ENCODE results near the gene RAP1GAP. TPM values are rescaled to one million over a fixed set of nuclear protein-coding genes. Genes with fewer than 3 reads are reported as not detected.

RAP1GAP gene
- polyA plus RNA-seq, 1 donor from 2014 or later: 9.8 TPM

DNA sequence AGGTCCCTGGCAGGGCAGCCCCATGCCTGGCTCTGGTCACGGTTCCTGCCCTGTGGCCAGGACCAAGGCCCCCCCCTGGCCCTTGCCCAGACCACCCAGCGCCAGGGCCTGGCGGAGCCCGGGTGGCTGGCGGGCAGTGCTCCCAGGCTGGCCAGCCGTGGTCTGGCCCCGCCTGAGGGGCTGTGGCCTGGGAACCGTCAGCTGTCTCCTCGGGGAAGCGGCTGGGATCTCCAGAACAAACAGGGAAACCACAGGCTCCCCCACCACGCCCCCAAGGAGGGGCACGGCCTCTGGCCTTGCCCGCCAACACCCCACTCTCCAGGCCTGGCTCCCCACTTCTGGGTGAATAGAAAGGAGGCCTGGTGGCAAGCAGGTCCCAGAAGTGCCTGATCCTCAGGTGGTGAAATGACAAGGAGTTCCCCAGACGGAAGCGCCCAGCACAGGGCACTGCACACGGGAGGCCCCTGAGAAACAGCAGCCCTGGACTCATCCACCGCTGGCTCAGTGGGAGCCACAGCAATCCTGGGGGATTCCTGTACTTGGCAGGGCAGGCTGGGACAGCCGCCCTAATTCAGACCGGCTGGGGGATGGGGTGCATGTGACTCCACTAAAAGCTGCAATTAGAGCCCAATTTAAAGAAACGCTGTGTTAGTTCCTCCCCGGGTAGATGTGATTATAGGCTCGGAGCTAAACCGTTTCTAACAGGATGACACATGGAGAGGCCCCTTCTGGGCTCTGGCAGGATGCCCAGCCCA lies 78.9 kb downstream of the RAP1GAP start:
- Histone ChIP-seq H3K9me2 (ENCODE audit: insufficient read depth, low read length) (no peaks in the 10 kb centered on the region), H2AFZ (ENCODE audit: low read depth, low read length) (no peak overlapping the region), H3K9ac (ENCODE audit: low read length) (no peak overlapping the region), H3K4me3 (ENCODE audit: low read length) (peak overlapping the region; percentile 15), H3K27ac (ENCODE audit: low read length) (no peak overlapping the region), H4K20me1 (ENCODE audit: insufficient read depth) (no peaks in the 10 kb centered on the region), H3K27me3 (ENCODE audit: insufficient read depth, low read depth, low read length) (no peaks in the 10 kb centered on the region), H3K4me2 (ENCODE audit: low read length) (no peak overlapping the region), H3K36me3 (ENCODE audit: insufficient read depth, low read length) (no peaks in the 10 kb centered on the region), H3K9me3 (ENCODE audit: low read length) (no peaks in the 10 kb centered on the region), H3K79me2 (replicated peaks; ENCODE audit: insufficient read depth, low read length) (no peaks in the 10 kb centered on the region), H3F3A (ENCODE audit: insufficient read depth, low read length, poor library complexity, severe bottlenecking) (no peaks in the 10 kb centered on the region)
- TF ChIP-seq POLR2AphosphoS5 (IDR thresholded peaks at IDR 0.05) (no peak), MXI1 (conservative IDR thresholded peaks at IDR 0.05; ENCODE audit: poor library complexity, severe bottlenecking) (no peak), SMC3 (conservative IDR thresholded peaks at IDR 0.05; ENCODE audit: poor library complexity) (no peak)

DNA sequence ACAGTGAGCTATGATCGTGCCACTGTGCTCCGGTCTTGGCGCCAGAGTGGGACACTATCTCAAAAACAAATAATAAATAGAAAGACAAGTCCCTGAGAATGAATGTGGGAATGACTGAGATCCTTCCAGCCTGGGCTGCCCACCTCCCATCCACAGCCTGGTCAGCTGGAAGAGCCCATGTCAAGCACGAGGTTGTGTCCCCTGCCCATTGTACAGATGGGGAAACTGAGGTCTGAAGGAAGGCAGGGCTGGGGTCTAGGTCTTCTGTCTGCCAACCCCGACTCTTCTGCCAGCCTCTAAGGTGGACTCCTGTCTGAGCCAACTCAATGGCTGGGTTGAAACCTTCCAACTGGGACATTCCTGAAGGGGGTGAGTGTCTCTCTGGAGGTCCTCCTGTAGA lies 79.5 kb downstream of the RAP1GAP start:
- no peak for TF ChIP-seq EP300 (conservative IDR thresholded peaks at IDR 0.05; ENCODE audit: poor library complexity, severe bottlenecking)
- TF ChIP-seq, protein P1, sequence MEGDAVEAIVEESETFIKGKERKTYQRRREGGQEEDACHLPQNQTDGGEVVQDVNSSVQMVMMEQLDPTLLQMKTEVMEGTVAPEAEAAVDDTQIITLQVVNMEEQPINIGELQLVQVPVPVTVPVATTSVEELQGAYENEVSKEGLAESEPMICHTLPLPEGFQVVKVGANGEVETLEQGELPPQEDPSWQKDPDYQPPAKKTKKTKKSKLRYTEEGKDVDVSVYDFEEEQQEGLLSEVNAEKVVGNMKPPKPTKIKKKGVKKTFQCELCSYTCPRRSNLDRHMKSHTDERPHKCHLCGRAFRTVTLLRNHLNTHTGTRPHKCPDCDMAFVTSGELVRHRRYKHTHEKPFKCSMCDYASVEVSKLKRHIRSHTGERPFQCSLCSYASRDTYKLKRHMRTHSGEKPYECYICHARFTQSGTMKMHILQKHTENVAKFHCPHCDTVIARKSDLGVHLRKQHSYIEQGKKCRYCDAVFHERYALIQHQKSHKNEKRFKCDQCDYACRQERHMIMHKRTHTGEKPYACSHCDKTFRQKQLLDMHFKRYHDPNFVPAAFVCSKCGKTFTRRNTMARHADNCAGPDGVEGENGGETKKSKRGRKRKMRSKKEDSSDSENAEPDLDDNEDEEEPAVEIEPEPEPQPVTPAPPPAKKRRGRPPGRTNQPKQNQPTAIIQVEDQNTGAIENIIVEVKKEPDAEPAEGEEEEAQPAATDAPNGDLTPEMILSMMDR (IDR thresholded peaks at IDR 0.05; ENCODE audit: poor library complexity, severe bottlenecking): no peak
- no peak for TF ChIP-seq TAF1 (IDR thresholded peaks at IDR 0.05; ENCODE audit: low read depth)
- TF ChIP-seq SMC3 (conservative IDR thresholded peaks at IDR 0.05; ENCODE audit: poor library complexity): no peak
- no peak for TF ChIP-seq MXI1 (conservative IDR thresholded peaks at IDR 0.05; ENCODE audit: poor library complexity, severe bottlenecking)
- TF ChIP-seq POLR2AphosphoS5 (IDR thresholded peaks at IDR 0.05): no peak
- no peak for TF ChIP-seq RAD21 (conservative IDR thresholded peaks at IDR 0.05)
- no peak for TF ChIP-seq EZH2 (IDR thresholded peaks at IDR 0.05; ENCODE audit: borderline replicate concordance, insufficient read depth, low read length, poor library complexity, severe bottlenecking)
- TF ChIP-seq, protein P2, sequence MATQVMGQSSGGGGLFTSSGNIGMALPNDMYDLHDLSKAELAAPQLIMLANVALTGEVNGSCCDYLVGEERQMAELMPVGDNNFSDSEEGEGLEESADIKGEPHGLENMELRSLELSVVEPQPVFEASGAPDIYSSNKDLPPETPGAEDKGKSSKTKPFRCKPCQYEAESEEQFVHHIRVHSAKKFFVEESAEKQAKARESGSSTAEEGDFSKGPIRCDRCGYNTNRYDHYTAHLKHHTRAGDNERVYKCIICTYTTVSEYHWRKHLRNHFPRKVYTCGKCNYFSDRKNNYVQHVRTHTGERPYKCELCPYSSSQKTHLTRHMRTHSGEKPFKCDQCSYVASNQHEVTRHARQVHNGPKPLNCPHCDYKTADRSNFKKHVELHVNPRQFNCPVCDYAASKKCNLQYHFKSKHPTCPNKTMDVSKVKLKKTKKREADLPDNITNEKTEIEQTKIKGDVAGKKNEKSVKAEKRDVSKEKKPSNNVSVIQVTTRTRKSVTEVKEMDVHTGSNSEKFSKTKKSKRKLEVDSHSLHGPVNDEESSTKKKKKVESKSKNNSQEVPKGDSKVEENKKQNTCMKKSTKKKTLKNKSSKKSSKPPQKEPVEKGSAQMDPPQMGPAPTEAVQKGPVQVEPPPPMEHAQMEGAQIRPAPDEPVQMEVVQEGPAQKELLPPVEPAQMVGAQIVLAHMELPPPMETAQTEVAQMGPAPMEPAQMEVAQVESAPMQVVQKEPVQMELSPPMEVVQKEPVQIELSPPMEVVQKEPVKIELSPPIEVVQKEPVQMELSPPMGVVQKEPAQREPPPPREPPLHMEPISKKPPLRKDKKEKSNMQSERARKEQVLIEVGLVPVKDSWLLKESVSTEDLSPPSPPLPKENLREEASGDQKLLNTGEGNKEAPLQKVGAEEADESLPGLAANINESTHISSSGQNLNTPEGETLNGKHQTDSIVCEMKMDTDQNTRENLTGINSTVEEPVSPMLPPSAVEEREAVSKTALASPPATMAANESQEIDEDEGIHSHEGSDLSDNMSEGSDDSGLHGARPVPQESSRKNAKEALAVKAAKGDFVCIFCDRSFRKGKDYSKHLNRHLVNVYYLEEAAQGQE (IDR thresholded peaks at IDR 0.05; ENCODE audit: borderline replicate concordance): no peak

More for the DNA sequence above, 79.5 kb downstream of the RAP1GAP start:
- no peaks in the 10 kb centered on the region for H3K79me2 ChIP-seq (replicated peaks; ENCODE audit: insufficient read depth, low read length)
- no peak overlapping the region for H3K9ac ChIP-seq (ENCODE audit: low read length)
- H3F3A ChIP-seq (ENCODE audit: insufficient read depth, low read length, poor library complexity, severe bottlenecking): no peaks in the 10 kb centered on the region
- H3K27ac ChIP-seq (ENCODE audit: low read length): no peak overlapping the region
- H3K4me3 ChIP-seq (ENCODE audit: low read length): no peak overlapping the region
- H2AFZ ChIP-seq (ENCODE audit: low read depth, low read length): no peak overlapping the region
- H4K20me1 ChIP-seq (ENCODE audit: insufficient read depth): no peaks in the 10 kb centered on the region
- H3K9me3 ChIP-seq (ENCODE audit: low read length): no peaks in the 10 kb centered on the region
- H3K27me3 ChIP-seq (ENCODE audit: insufficient read depth, low read depth, low read length): no peaks in the 10 kb centered on the region
- no peak overlapping the region for H3K4me2 ChIP-seq (ENCODE audit: low read length)
- no peaks in the 10 kb centered on the region for H3K36me3 ChIP-seq (ENCODE audit: insufficient read depth, low read length)
- H3K9me2 ChIP-seq (ENCODE audit: insufficient read depth, low read length): no peaks in the 10 kb centered on the region

Data from neural cell (in vitro differentiated cells).